Erythroblast (primary cell): ENCODE measurements around the gene NT5DC1.

Experiments used
- DNase-seq, 2 experiments: peaks; one replicate each; lab custom pipeline; 2025; lab: John Stamatoyannopoulos, UW
- GATA1 ChIP-seq: IDR thresholded peaks from 2 replicates; pipeline ENCODE4 v1.6.1; 2011; ENCODE audit warnings: low read depth, mild to moderate bottlenecking, control low read depth, low read length, moderate library complexity
- POLR2A ChIP-seq: IDR thresholded peaks from 2 replicates; pipeline ENCODE4 v1.6.1; 2011; ENCODE audit warnings: mild to moderate bottlenecking, low read length

NT5DC1 gene

GRCh38 chr6:116100419-116101301, at the start of gene NT5DC1:
TSS of gene NT5DC1 (plus strand) at chr6:116100853. CDS start at chr6:116100931, 78 bp downstream.
- DNase-seq, result peak; percentile 89 to 91
- no peak for TF ChIP-seq GATA1
- TF ChIP-seq POLR2A, result peak; percentile 90

- no peak for TF ChIP-seq GATA1
- TF ChIP-seq POLR2A, result no peak
- DNase-seq, result no peak
Measured at GRCh38 chr6:116051244-116051643, 49.4 kb upstream of the NT5DC1 start.

GRCh38 chr6:116055513-116055912, 45.1 kb upstream of the NT5DC1 start:
- no peak for DNase-seq
- TF ChIP-seq GATA1 (no peak), POLR2A (no peak)

GRCh38 chr6:116057766-116058165, 42.9 kb upstream of the NT5DC1 start:
- no peak for DNase-seq
- TF ChIP-seq POLR2A (no peak), GATA1 (no peak)

GRCh38 chr6:116059713-116060571, 40.7 kb upstream of the NT5DC1 start:
- TF ChIP-seq POLR2A, result no peak
- no peak for TF ChIP-seq GATA1
- DNase-seq, result peak; percentile 6 to 54

GRCh38 chr6:116060572-116061283, 39.9 kb upstream of the NT5DC1 start, which contains the start of gene FRK:
TSS of gene FRK (minus strand) at chr6:116060891. CDS start at chr6:116060311, 580 bp downstream.
- DNase-seq, result no peak
- no peak for TF ChIP-seq GATA1
- TF ChIP-seq POLR2A, result no peak

GRCh38 chr6:116062496-116062895, 38.2 kb upstream of the NT5DC1 start:
- TF ChIP-seq GATA1 (no peak), POLR2A (no peak)
- DNase-seq, result no peak

- DNase-seq, result no peak
- no peak for TF ChIP-seq POLR2A
- TF ChIP-seq GATA1, result no peak
Measured at GRCh38 chr6:116064666-116065065, 36.0 kb upstream of the NT5DC1 start.

GRCh38 chr6:116066789-116067188, 33.9 kb upstream of the NT5DC1 start:
- TF ChIP-seq POLR2A (no peak), GATA1 (no peak)
- DNase-seq, result no peak

GRCh38 chr6:116070101-116070500, 30.6 kb upstream of the NT5DC1 start:
- TF ChIP-seq POLR2A (no peak), GATA1 (no peak)
- no peak for DNase-seq

GRCh38 chr6:116070616-116071389, 29.9 kb upstream of the NT5DC1 start:
- TF ChIP-seq POLR2A, result no peak
- TF ChIP-seq GATA1, result no peak
- DNase-seq, result no peak

GRCh38 chr6:116072368-116072767, 28.3 kb upstream of the NT5DC1 start:
- TF ChIP-seq GATA1 (no peak), POLR2A (no peak)
- no peak for DNase-seq

- no peak for DNase-seq
- TF ChIP-seq POLR2A (no peak), GATA1 (no peak)
Measured at GRCh38 chr6:116073765-116074440, 26.8 kb upstream of the NT5DC1 start.
